Measurements from ENCODE around the gene SVBP. TPM values are rescaled to one million over a fixed set of nuclear protein-coding genes. Genes with fewer than 3 reads are reported as not detected.
"Not testable (repeated sequence)": the region's sequence is repeated elsewhere in the genome, so short reads cannot be mapped to it uniquely, and the experiment has no call there.

The SVBP gene
- total and polyA plus RNA-seq, 9 donors = 39.1 to 55.5 (median 50.7) TPM

- Histone ChIP-seq H3K27me3 (ENCODE audit: control insufficient read depth, insufficient read depth, low read length) (no peaks in the 10 kb centered on the region), H3K4me3 (ENCODE audit: low read length) (no peak overlapping the region), H3K4me1 (ENCODE audit: control insufficient read depth, insufficient read depth, low read length) (peaks cover 7% of the 10 kb centered on the region), H3K9me3 (replicated peaks; ENCODE audit: control insufficient read depth, low read depth, low read length) (no peaks in the 10 kb centered on the region), H3K36me3 (ENCODE audit: control insufficient read depth, insufficient read depth, low read length) (peaks cover 11% of the 10 kb centered on the region), H3K27ac (ENCODE audit: low read length) (no peak overlapping the region)
- 83% methylated on average over 14 of the region's 17 CpGs for whole genome bisulfite sequencing (ENCODE audit: insufficient coverage)
- no peak for DNase-seq
Observed at GRCh38 chr1:42830631-42831030, 13.4 kb upstream of the SVBP start.

GRCh38 chr1:42825036-42825851, 8.0 kb upstream of the SVBP start:
- Histone ChIP-seq H3K4me3 (ENCODE audit: low read length) (no peak overlapping the region), H3K36me3 (ENCODE audit: control insufficient read depth, insufficient read depth, low read length) (peaks cover 3% of the 10 kb centered on the region), H3K4me1 (ENCODE audit: control insufficient read depth, insufficient read depth, low read length) (peaks cover 4% of the 10 kb centered on the region), H3K27me3 (ENCODE audit: control insufficient read depth, insufficient read depth, low read length) (no peaks in the 10 kb centered on the region), H3K27ac (ENCODE audit: low read length) (no peak overlapping the region), H3K9me3 (replicated peaks; ENCODE audit: control insufficient read depth, low read depth, low read length) (no peaks in the 10 kb centered on the region)
- WGBS (ENCODE audit: insufficient coverage) = 94% methylated on average over 3 of the region's 10 CpGs
- no peak for DNase-seq

- no peak for DNase-seq
- H3K36me3 ChIP-seq (ENCODE audit: control insufficient read depth, insufficient read depth, low read length) = no peaks in the 10 kb centered on the region
- H3K4me1 ChIP-seq (ENCODE audit: control insufficient read depth, insufficient read depth, low read length) = peaks cover 4% of the 10 kb centered on the region
- no peaks in the 10 kb centered on the region for H3K9me3 ChIP-seq (replicated peaks; ENCODE audit: control insufficient read depth, low read depth, low read length)
- no peaks in the 10 kb centered on the region for H3K27me3 ChIP-seq (ENCODE audit: control insufficient read depth, insufficient read depth, low read length)
- no peak overlapping the region for H3K27ac ChIP-seq (ENCODE audit: low read length)
- 85% methylated on average over 4 of the region's 4 CpGs for WGBS (ENCODE audit: insufficient coverage)
- H3K4me3 ChIP-seq (ENCODE audit: low read length) = no peak overlapping the region
Observed at GRCh38 chr1:42824481-42825035, 7.4 kb upstream of the SVBP start.

- Histone ChIP-seq H3K4me1 (ENCODE audit: control insufficient read depth, insufficient read depth, low read length) (peaks cover 4% of the 10 kb centered on the region), H3K36me3 (ENCODE audit: control insufficient read depth, insufficient read depth, low read length) (no peaks in the 10 kb centered on the region), H3K27me3 (ENCODE audit: control insufficient read depth, insufficient read depth, low read length) (no peaks in the 10 kb centered on the region), H3K27ac (ENCODE audit: low read length) (no peak overlapping the region), H3K9me3 (replicated peaks; ENCODE audit: control insufficient read depth, low read depth, low read length) (no peaks in the 10 kb centered on the region), H3K4me3 (ENCODE audit: low read length) (no peak overlapping the region)
- peak; percentile 28 for DNase-seq
- no CpG with 5 or more reads among the region's 2 CpGs for WGBS (ENCODE audit: insufficient coverage)
Observed at GRCh38 chr1:42822800-42823392, 5.7 kb upstream of the SVBP start.

GRCh38 chr1:42821690-42822089, 4.5 kb upstream of the SVBP start:
- 100% methylated on average over 1 of the region's 2 CpGs for WGBS (ENCODE audit: insufficient coverage)

GRCh38 chr1:42820813-42821212, 3.6 kb upstream of the SVBP start:
- no CpG with 5 or more reads among the region's 1 CpG for WGBS (ENCODE audit: insufficient coverage)
- Histone ChIP-seq H3K4me3 (ENCODE audit: low read length) (no peak overlapping the region), H3K27me3 (ENCODE audit: control insufficient read depth, insufficient read depth, low read length) (no peaks in the 10 kb centered on the region), H3K27ac (ENCODE audit: low read length) (no peak overlapping the region), H3K36me3 (ENCODE audit: control insufficient read depth, insufficient read depth, low read length) (peaks cover 2% of the 10 kb centered on the region), H3K9me3 (replicated peaks; ENCODE audit: control insufficient read depth, low read depth, low read length) (no peaks in the 10 kb centered on the region), H3K4me1 (ENCODE audit: control insufficient read depth, insufficient read depth, low read length) (peaks cover 11% of the 10 kb centered on the region)
- DNase-seq = no peak

More at GRCh38 chr1:42821690-42822089, 4.5 kb upstream of the SVBP start:
- no peak overlapping the region for H3K27ac ChIP-seq (ENCODE audit: low read length)
- peaks cover 4% of the 10 kb centered on the region for H3K4me1 ChIP-seq (ENCODE audit: control insufficient read depth, insufficient read depth, low read length)
- no peaks in the 10 kb centered on the region for H3K36me3 ChIP-seq (ENCODE audit: control insufficient read depth, insufficient read depth, low read length)
- no peaks in the 10 kb centered on the region for H3K27me3 ChIP-seq (ENCODE audit: control insufficient read depth, insufficient read depth, low read length)
- H3K9me3 ChIP-seq (replicated peaks; ENCODE audit: control insufficient read depth, low read depth, low read length) = no peaks in the 10 kb centered on the region
- no peak overlapping the region for H3K4me3 ChIP-seq (ENCODE audit: low read length)
- no peak for DNase-seq

- Histone ChIP-seq H3K4me1 (ENCODE audit: control insufficient read depth, insufficient read depth, low read length) (peaks cover 7% of the 10 kb centered on the region), H3K27ac (ENCODE audit: low read length) (no peak overlapping the region), H3K36me3 (ENCODE audit: control insufficient read depth, insufficient read depth, low read length) (peaks cover 6% of the 10 kb centered on the region), H3K27me3 (ENCODE audit: control insufficient read depth, insufficient read depth, low read length) (no peaks in the 10 kb centered on the region), H3K4me3 (ENCODE audit: low read length) (no peak overlapping the region), H3K9me3 (replicated peaks; ENCODE audit: control insufficient read depth, low read depth, low read length) (no peaks in the 10 kb centered on the region)
- WGBS (ENCODE audit: insufficient coverage) = 100% methylated on average over 1 of the region's 3 CpGs
- no peak for DNase-seq
Observed at GRCh38 chr1:42817976-42818375, 779 bp upstream of the SVBP start.

- H3K36me3 ChIP-seq (ENCODE audit: control insufficient read depth, insufficient read depth, low read length) = peaks cover 6% of the 10 kb centered on the region
- peak overlapping the region; percentile 62 for H3K27ac ChIP-seq (ENCODE audit: low read length)
- H3K4me3 ChIP-seq (ENCODE audit: low read length) = peak overlapping the region; percentile 55
- 0% methylated on average over 2 of the region's 13 CpGs for WGBS (ENCODE audit: insufficient coverage)
- DNase-seq = no peak
- no peaks in the 10 kb centered on the region for H3K9me3 ChIP-seq (replicated peaks; ENCODE audit: control insufficient read depth, low read depth, low read length)
- no peaks in the 10 kb centered on the region for H3K27me3 ChIP-seq (ENCODE audit: control insufficient read depth, insufficient read depth, low read length)
- H3K4me1 ChIP-seq (ENCODE audit: control insufficient read depth, insufficient read depth, low read length) = peaks cover 7% of the 10 kb centered on the region
Observed at GRCh38 chr1:42817440-42817767, 207 bp upstream of the SVBP start.

GRCh38 chr1:42815941-42816584, 1.1 kb downstream of the SVBP start:
- peak; percentile 41 for DNase-seq

GRCh38 chr1:42814815-42815214, 2.4 kb downstream of the SVBP start:
- not testable (repeated sequence) for DNase-seq; H3K36me3 ChIP-seq (ENCODE audit: control insufficient read depth, insufficient read depth, low read length); H3K27ac ChIP-seq (ENCODE audit: low read length); H3K27me3 ChIP-seq (ENCODE audit: control insufficient read depth, insufficient read depth, low read length); H3K4me3 ChIP-seq (ENCODE audit: low read length); H3K9me3 ChIP-seq (replicated peaks; ENCODE audit: control insufficient read depth, low read depth, low read length); H3K4me1 ChIP-seq (ENCODE audit: control insufficient read depth, insufficient read depth, low read length)
- no CpG with 5 or more reads among the region's 3 CpGs for WGBS (ENCODE audit: insufficient coverage)

More at GRCh38 chr1:42815941-42816584, 1.1 kb downstream of the SVBP start:
- peaks cover 6% of the 10 kb centered on the region for H3K36me3 ChIP-seq (ENCODE audit: control insufficient read depth, insufficient read depth, low read length)
- no peaks in the 10 kb centered on the region for H3K27me3 ChIP-seq (ENCODE audit: control insufficient read depth, insufficient read depth, low read length)
- peaks cover 7% of the 10 kb centered on the region for H3K4me1 ChIP-seq (ENCODE audit: control insufficient read depth, insufficient read depth, low read length)
- H3K4me3 ChIP-seq (ENCODE audit: low read length) = peak overlapping the region; percentile 62
- 4% methylated on average over 4 of the region's 7 CpGs for WGBS (ENCODE audit: insufficient coverage)
- H3K27ac ChIP-seq (ENCODE audit: low read length) = peak overlapping the region; percentile 99
- H3K9me3 ChIP-seq (replicated peaks; ENCODE audit: control insufficient read depth, low read depth, low read length) = no peaks in the 10 kb centered on the region
